ENCODE results near the gene NT5C3B.
"Not testable (repeated sequence)": the region's sequence is repeated elsewhere in the genome, so short reads cannot be mapped to it uniquely, and the experiment has no call there.

The NT5C3B gene
- total RNA-seq, result 21.4 to 23.5 (median 23.2) reads per million in 3 experiments

DNA sequence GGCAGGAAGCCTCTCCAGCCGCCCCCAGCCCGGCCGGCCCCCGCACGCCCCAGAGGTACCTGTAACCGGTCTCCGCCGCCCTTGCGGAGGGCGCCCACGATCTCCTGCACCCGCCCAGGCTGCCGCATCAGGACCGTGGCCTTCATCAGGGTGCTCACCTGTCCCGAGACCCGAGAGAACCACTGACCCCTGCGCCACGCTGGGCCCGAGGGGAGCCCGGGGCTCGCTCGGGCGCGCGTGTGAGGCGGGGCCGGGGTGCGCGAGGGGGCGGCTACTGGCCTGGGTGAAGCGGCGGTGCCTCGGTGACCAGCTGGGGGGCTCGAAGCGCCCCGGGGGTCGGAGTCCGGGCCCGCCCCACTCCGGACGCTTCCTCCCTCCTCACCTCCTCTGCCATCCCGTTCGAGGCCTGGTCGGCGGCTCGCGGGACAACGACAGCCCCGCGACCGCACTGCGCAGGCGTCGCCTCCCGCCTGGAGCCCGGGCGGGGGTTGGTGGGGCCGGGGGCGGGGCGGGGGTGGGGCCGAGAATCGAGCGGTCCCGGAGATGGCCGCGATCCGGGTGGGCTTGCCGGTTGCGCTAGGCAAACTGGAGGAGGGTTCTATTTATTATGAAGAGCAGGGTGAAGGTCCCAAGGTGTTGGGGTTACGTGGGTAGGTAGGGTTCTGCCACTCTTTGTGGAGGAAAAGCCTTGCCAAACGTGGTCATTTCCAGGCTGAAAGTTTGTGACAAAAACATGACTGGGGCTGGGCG is at the start of gene NT5C3B:
TSS of gene NT5C3B (minus strand) at position 433 of the 750 bp plus-strand sequence. CDS start at position 394, 39 bp downstream.
- peak; percentile 29 for DNase-seq

- DNase-seq, result no peak
These were observed 49.7 kb upstream of the NT5C3B start for GRCh38 chr17:41885733-41886132.

DNA sequence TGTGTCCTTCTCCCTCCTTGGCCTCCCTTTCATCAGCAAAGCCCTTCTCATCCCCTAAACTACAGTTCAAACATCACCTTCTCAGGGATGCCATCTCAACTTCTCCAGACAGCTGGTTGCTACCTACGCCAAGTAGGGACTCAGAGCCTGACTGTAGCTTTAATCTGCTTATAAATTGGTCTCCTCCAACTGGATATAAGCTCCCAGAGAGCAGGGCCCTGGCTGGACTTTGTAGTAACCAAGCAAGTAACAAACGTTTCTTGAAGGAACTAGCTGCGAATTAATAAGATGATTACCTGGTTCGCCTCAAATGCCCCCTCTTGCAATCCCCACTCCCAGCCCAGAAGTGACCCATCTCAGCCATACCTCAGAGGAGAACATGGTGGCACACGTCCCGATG is 46.7 kb upstream of the NT5C3B start:
- no peak for DNase-seq

DNA sequence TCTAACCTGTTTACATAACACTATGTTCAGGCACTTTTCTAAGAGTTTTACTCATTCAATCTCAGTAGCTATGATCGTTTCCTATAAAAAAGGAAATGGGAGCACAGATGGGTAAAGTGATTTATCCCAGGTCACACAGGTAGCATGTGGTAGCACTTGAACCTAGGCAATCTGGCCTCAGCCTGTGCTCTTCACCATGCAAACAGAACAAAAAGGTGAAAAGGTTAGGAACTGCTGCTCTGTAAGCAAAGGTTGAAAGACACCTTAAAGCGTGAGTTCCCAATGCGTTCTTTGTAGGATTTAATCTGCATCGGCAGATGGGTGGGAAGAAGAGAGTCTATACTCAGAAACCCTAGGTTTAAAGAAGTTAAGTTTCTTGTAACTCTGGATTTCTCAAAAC is 44.1 kb upstream of the NT5C3B start:
- no peak for DNase-seq

GRCh38 chr17:41874293-41874670 is 38.2 kb upstream of the NT5C3B start:
- not testable (repeated sequence) for DNase-seq

DNA sequence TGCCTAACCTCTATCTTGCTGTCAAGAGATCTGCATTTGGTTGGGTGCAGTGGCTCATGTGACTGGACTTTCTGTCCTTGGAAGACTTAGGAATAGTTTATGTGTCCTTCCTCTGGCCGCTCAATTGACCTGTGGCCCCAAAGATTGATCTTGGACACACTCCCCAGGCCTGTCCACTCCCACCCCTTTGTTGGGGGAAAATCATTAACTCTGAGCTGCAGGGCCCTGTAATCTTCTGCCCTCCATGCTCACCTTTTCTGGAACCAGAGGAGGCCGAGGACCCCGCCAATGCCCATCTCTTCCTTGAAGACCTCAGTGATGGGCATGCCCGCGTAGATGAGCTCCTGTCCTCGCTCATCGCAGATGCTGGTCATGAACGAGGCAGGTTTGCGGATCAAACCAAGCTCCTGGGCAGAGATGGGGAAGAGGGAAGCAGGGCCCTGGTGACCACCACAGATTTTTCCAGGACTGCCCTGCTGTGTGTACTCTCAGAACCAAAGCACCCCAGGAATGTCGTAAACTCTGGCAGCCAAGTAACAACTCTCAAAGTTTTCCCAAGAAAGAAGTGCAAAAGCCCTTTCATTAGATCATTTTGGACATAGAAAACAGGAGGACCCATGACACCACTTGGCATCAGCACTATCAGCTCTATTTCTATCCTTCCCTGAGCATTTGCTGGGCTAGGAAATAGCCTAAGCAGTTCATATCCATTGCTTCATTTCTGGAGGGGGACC is 37.7 kb upstream of the NT5C3B start:
- no peak for DNase-seq

DNA sequence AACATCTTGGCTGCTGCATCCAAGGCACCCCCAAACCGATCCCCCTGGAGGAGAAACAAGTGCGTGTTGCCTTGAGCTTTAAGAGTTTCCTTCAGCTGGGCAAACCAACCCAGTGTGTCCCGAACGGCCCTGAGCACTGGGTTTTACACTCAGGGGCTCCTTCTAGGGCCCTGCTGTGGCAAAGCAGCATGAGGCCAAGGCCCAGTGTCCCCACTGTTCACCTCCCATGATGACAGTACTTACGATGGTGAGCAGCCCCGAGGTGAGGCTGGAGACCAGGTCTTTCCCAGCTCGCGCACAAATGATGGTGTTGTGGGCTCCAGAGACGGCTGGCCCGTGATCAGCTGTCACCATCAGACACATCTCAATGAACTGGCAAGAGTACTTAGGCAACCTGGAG is 35.8 kb upstream of the NT5C3B start:
- DNase-seq, result no peak

DNA sequence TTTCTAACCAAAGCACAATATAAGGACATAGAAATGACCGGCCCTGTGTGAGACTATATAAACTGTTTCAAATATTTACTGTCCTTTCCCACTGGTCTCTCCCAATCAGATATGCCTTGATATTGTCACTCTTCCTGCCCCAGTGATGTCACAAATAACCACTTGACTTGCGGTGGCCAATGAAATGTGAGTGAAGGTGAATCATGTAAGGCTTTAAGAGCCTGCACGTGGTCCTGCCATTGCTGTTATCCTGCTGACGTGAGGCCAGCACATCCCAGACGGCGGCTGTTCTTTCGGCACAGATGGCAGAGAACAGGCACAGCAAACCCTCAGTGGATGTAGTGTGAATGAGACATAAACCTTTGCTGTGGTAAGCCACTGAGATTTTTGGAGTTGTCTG is 34.6 kb upstream of the NT5C3B start:
- no peak for DNase-seq

GRCh38 chr17:41870097-41870496 is 34.1 kb upstream of the NT5C3B start:
- no peak for DNase-seq

GRCh38 chr17:41869426-41869825 is 33.4 kb upstream of the NT5C3B start:
- DNase-seq, result no peak

DNA sequence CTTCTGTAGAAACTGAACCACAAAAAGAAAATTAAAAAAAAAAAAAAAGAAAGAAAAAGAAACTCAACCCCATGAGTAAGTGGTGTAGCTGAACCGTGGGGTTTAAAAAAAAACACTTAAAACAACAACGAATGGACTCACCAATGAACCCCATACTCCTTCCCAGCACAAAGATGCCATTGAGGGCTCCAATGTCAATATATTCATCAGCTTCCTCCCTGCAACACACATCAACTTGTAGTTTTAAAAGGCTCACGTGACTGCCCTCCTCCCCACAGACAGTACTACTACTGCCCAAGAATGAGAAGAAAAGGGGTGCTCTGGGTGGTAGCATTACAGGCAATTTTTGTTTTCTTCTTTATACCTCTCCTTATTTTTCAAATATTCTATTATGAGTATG is 32.5 kb upstream of the NT5C3B start:
- DNase-seq, result no peak

DNA sequence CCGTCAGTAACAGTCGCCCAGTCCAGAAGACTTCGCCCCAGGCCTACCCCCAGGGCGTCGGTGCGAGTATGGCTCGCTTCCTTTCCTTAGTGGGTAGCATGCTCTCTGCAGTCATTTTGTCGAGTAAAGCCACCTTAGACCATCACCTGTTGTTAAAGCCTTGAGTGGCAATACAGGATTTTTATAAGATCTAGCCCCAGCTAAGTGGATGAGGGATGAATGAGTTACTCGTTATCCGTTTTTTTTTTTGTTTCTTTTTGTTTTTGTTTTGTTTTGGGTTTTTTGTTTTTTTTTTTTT is 29.5 kb upstream of the NT5C3B start:
- DNase-seq, result no peak

- peak; percentile 85 for DNase-seq
These were observed 29.0 kb upstream of the NT5C3B start, which contains the start of gene KLHL11 for GRCh38 chr17:41864836-41865595. TSS of gene KLHL11 (minus strand) at chr17:41865423. CDS start at chr17:41865370, 53 bp downstream.

- DNase-seq, result no peak
These were observed 28.4 kb upstream of the NT5C3B start for GRCh38 chr17:41864498-41864835.

DNA sequence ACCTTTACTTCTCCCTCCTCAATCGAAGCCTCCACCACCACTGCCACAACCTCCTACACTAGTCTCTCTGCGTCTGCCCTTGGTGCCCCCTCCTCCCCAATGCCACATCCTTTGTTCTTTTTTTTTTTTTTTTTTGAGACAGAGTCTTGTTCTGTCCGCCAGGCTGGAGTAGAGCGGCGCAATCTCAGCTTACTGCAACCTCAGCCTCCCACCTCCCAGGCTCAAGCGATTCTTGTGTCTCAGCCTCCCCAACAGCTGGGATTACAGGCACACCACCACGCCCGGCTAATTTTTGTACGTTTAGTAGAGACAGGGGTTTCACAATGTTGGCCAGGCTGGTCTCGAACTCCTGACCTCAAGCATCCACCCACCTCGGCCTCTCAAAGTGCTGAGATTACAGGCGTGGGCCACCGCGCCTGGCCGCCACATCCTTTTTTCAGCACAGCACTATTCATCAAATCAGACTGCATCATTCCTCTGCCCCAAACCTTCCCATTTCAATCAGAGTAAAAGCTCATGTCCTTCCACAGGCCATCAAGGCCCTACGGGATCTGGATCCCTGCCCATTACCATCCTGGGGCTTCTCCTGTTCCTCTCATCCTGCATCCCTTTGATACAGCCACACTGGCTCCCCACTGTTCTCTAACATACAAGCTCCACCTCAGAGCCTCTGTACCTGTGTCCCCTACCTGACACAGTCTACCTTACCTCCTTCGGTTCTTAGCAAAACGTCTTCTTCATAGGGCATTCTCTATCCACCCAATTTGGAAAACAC is 27.2 kb upstream of the NT5C3B start:
- peak; percentile 21 for DNase-seq

- DNase-seq, result no peak
These were observed 24.4 kb upstream of the NT5C3B start for GRCh38 chr17:41860254-41860931.

- DNase-seq, result not testable (repeated sequence)
These were observed 15.3 kb upstream of the NT5C3B start for GRCh38 chr17:41851382-41851781.

DNA sequence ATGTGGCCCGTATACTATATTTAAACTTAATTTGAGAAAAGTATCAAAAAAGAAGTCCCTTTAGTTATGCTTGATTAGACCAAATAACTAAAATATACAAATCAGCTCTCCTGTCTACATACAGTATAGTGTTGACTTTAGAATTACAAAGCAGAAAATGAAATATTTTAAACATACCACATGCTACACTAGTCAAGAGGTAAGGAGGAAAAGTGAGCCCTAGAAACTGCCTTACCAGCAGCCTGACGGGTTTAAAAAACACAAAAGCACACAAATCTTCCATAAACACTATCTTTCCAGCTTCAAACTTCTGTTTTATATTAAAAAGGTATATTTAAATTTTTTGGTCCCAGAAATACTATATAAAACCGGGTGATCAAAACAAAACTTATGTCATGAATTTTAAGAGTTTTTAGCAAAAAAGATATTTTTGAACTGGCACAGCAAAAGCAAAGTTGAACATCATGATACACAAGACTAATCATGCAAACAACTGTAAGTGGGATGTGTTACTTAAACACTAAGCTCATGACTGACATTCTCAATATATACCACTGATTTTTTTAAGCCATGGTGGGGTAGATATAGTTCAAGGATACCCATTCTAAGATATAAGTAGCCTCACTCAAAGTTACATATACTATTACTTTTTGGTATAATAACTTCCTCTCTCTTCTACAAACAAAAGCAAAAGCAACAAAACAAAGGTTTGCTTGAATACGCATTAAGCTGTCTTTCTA is 13.4 kb upstream of the NT5C3B start:
- no peak for DNase-seq

- no peak for DNase-seq
These were observed 12.8 kb upstream of the NT5C3B start for GRCh38 chr17:41848788-41849187.

GRCh38 chr17:41844971-41845370 is 8.9 kb upstream of the NT5C3B start:
- DNase-seq, result no peak

GRCh38 chr17:41840781-41841180 is 4.7 kb upstream of the NT5C3B start:
- not testable (repeated sequence) for DNase-seq

DNA sequence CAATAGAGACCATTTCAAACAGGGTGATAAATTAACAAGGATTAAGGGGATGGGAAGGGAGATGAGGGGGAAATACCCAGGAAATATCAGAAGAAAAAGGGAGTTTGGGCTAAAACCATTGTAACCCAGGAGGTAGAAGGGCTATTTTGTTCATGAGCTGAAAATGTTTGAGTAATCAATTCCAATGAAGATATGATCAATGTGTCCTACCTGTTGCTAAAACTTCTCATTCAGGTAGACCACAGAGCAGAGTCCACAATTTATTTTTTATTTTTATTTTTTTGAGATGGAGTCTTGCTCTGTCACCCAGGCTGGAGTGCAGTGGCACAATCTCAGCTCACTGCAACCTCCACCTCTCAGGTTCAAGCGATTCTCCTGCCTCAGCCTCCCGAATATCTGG is 3.4 kb upstream of the NT5C3B start:
- DNase-seq, result not testable (repeated sequence)

All from central memory CD4-positive, alpha-beta T cell (primary cell).